Caco-2 (cell line): ENCODE data around the gene RASSF4. TPM values are rescaled to one million over a fixed set of nuclear protein-coding genes. Genes with fewer than 3 reads are reported as not detected.

Experiments
- BruUV-seq: library from RNA; stranded (reverse); fragments of 400-500 nt; replicated peaks from 2 replicates; lab custom pipeline; 2021; lab: Mats Ljungman, UMichigan
- CTCF ChIA-PET: fragments of 300-600 bp; sonication (Branson Sonifier 250); formaldehyde crosslinking; loops from one replicate; lab custom pipeline; 2022; ENCODE audit warnings: antibody characterized with exemption; lab: Charles Lee
- POLR2A ChIA-PET: fragments of 300-600 bp; sonication (Branson Sonifier 250); formaldehyde crosslinking; loops from one replicate; lab custom pipeline; 2022; ENCODE audit warnings: antibody characterized with exemption; lab: Charles Lee
- DNase-seq, 2 experiments: peaks; one replicate each; pipeline versions ENCODE4 v3.0.0 to v3.0.0-alpha.2; 2020 to 2022
- H3K27me3 ChIP-seq: replicated peaks from 2 replicates; pipeline ENCODE4 v1.6.0; 2011; ENCODE audit warnings: low read length; ENCODE audit not compliant: control insufficient read depth, insufficient read depth
- H3K36me3 ChIP-seq: 2 replicates; pipeline ENCODE4 v1.5.1; 2011; ENCODE audit warnings: low read length; ENCODE audit not compliant: control insufficient read depth, insufficient read depth
- H3K4me1 ChIP-seq: fragments of 250-450 bp; sonication (Bioruptor Pico); 2 replicates; pipeline ENCODE4 v1.5.1; 2020; ENCODE audit warnings: mild to moderate bottlenecking
- H3K4me3 ChIP-seq: 2 replicates; pipeline ENCODE4 v1.5.1; 2011; ENCODE audit warnings: low read depth, mild to moderate bottlenecking, control low read depth, low read length
- H3K9me3 ChIP-seq: fragments of 250-450 bp; sonication (Bioruptor Pico); 2 replicates; pipeline ENCODE4 v1.5.1; 2020; ENCODE audit warnings: mild to moderate bottlenecking, moderate library complexity
- H3K27ac Mint-ChIP-seq: one replicate; pipeline ENCODE4 v1.8.0; 2022; ENCODE audit warnings: mixed read lengths; ENCODE audit not compliant: unreplicated experiment
- H3K27me3 Mint-ChIP-seq: one replicate; pipeline ENCODE4 v1.8.0; 2022; ENCODE audit warnings: mixed read lengths; ENCODE audit not compliant: insufficient read depth, unreplicated experiment
- H3K36me3 Mint-ChIP-seq: one replicate; pipeline ENCODE4 v1.8.0; 2022; ENCODE audit warnings: mild to moderate bottlenecking, mixed read lengths; ENCODE audit not compliant: insufficient read depth, unreplicated experiment
- H3K4me1 Mint-ChIP-seq: one replicate; pipeline ENCODE4 v1.8.0; 2022; ENCODE audit warnings: low read depth, mixed read lengths; ENCODE audit not compliant: unreplicated experiment
- H3K4me3 Mint-ChIP-seq: one replicate; pipeline ENCODE4 v1.8.0; 2022; ENCODE audit warnings: mild to moderate bottlenecking, moderate library complexity, mixed read lengths; ENCODE audit not compliant: unreplicated experiment
- H3K9me3 Mint-ChIP-seq: one replicate; pipeline ENCODE4 v1.8.0; 2022; ENCODE audit warnings: mixed read lengths; ENCODE audit not compliant: unreplicated experiment
- CTCF ChIP-seq, 2 experiments: fragments of 200-600 bp in 1 of 2; IDR thresholded peaks; 1 replicate in 1 of 2; 2 replicates in 1 of 2; pipeline versions ENCODE4 v1.5.1 to v1.8.0; 2011 to 2022; ENCODE audit warnings: antibody characterized with exemption in 1 of 2, control low read depth in 1 of 2, inconsistent platforms in 1 of 2, low read depth in 1 of 2, low read length in 1 of 2, mild to moderate bottlenecking in 1 of 2, moderate library complexity in 1 of 2; ENCODE audit not compliant: insufficient read depth in 1 of 2, severe bottlenecking in 1 of 2, unreplicated experiment in 1 of 2
- intact Hi-C: fragments of 100-400 bp; cut with micrococcal nuclease; formaldehyde crosslinking; loops from one replicate; pipeline ENCODE4 v1.10.0; 2022; ENCODE audit not compliant: unreplicated experiment
- total RNA-seq: library from RNA; stranded (reverse); gene quantifications from 2 replicates; pipeline ENCODE4 v1.2.3, GENCODE V29; 2022

Gene RASSF4
- total RNA-seq, 1 experiment from 2014 or later, result 55.6 TPM

- Mint-ChIP-seq H3K27me3 (no peaks in the 10 kb centered on the region), H3K4me3 (no peak overlapping the region), H3K9me3 (peaks cover 11% of the 10 kb centered on the region), H3K4me1 (peaks cover 55% of the 10 kb centered on the region), H3K36me3 (peaks cover 16% of the 10 kb centered on the region), H3K27ac (peak overlapping the region; percentile 54)
- Histone ChIP-seq H3K36me3 (0 out of 2 replicates have a peak, but pooled peaks cover 2% of the 10 kb centered on the region), H3K27me3 (no peaks in the 10 kb centered on the region), H3K9me3 (no peaks in the 10 kb centered on the region), H3K4me1 (peaks cover 67% of the 10 kb centered on the region), H3K4me3 (no peak overlapping the region)
- no peak for DNase-seq
- BruUV-seq, result no TSS peak
- ChIA-PET CTCF (interaction anchor here (0.9 to 2.1 kb wide), 9 partner anchors 10 to 34 kb away, joined by 3 to 15 read pairs (median 4); no protein-coding TSS in a partner anchor), POLR2A (interaction anchor here (0.6 to 1.2 kb wide), 4 partner anchors 16 to 99 kb away, joined by 3 to 7 read pairs (median 4); partner anchors contain the start of gene DEPP1)
- intact Hi-C loops, result no loop called here
- TF ChIP-seq CTCF (IDR thresholded peaks at IDR 0.05; ENCODE audit: insufficient read depth in 1 of 2, low read depth in 1 of 2, low read length in 1 of 2, severe bottlenecking in 1 of 2, unreplicated experiment in 1 of 2), result peak; percentile 32 to 70
Measured at GRCh38 chr10:44962870-44963738, 3.5 kb downstream of the RASSF4 start.

GRCh38 chr10:44963772-44964633, 4.4 kb downstream of the RASSF4 start:
- POLR2A ChIA-PET, result interaction anchor here (0.6 to 1.2 kb wide), 2 partner anchors 15 to 98 kb away, joined by 3 to 7 read pairs; partner anchors contain the start of gene DEPP1
- Histone ChIP-seq H3K4me1 (peaks cover 61% of the 10 kb centered on the region), H3K36me3 (0 out of 2 replicates have a peak, but pooled peaks cover 2% of the 10 kb centered on the region), H3K4me3 (no peak overlapping the region), H3K27me3 (no peaks in the 10 kb centered on the region), H3K9me3 (no peaks in the 10 kb centered on the region)
- H3K27me3 Mint-ChIP-seq, result no peaks in the 10 kb centered on the region
- TF ChIP-seq CTCF (IDR thresholded peaks at IDR 0.05; ENCODE audit: insufficient read depth in 1 of 2, low read depth in 1 of 2, low read length in 1 of 2, severe bottlenecking in 1 of 2, unreplicated experiment in 1 of 2), result no peak
- BruUV-seq, result no TSS peak
- H3K4me3 Mint-ChIP-seq, result peak overlapping the region; percentile 20
- DNase-seq, result peak in 1 of 2 experiments; percentile 55
- peaks cover 16% of the 10 kb centered on the region for H3K36me3 Mint-ChIP-seq
- peaks cover 55% of the 10 kb centered on the region for H3K4me1 Mint-ChIP-seq
- intact Hi-C loops, result no loop called here
- peaks cover 11% of the 10 kb centered on the region for H3K9me3 Mint-ChIP-seq
- CTCF ChIA-PET, result interaction anchor here (0.6 to 2.1 kb wide), 12 partner anchors 10 to 39 kb away, joined by 3 to 15 read pairs (median 4); no protein-coding TSS in a partner anchor
- H3K27ac Mint-ChIP-seq, result peak overlapping the region; percentile 54
